ENCODE measurements around the gene BEAN1.

DNA sequence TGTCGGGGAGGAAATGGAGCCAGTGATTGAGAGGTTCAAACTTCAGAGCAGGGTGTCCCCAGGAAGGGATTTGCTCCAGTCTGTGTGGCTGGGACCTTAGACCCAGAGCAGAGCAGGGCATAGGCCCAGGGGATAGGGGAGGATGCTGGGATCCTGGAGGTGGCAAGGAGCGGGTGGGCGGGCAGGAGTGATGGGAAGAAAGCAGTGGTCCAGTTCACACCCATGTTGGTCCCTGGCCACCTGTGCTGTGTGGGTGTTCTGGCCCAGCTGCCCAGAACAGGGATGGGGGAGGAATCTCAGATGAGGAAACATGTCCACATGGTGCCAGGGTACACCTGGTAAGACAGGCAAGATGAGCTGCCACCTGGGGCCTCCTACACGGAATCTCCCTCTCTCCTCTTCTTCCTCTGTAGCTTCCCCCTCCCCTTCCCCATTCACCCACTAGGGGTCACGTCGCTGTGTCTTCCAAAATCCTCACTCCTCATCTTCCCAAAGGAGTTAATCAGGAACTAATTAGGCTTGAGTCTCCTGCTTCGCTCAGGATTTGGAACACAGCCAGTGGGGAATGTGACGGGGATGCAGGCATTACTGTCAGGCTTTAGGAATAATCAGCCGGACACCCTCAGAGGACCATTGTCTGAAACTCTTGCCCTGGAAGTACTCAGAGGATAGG lies 2.3 kb downstream of the BEAN1 start:
- no peak for TF ChIP-seq EZH2 (IDR thresholded peaks at IDR 0.05; ENCODE audit: low read length, unreplicated experiment)
- TF ChIP-seq, protein P1, sequence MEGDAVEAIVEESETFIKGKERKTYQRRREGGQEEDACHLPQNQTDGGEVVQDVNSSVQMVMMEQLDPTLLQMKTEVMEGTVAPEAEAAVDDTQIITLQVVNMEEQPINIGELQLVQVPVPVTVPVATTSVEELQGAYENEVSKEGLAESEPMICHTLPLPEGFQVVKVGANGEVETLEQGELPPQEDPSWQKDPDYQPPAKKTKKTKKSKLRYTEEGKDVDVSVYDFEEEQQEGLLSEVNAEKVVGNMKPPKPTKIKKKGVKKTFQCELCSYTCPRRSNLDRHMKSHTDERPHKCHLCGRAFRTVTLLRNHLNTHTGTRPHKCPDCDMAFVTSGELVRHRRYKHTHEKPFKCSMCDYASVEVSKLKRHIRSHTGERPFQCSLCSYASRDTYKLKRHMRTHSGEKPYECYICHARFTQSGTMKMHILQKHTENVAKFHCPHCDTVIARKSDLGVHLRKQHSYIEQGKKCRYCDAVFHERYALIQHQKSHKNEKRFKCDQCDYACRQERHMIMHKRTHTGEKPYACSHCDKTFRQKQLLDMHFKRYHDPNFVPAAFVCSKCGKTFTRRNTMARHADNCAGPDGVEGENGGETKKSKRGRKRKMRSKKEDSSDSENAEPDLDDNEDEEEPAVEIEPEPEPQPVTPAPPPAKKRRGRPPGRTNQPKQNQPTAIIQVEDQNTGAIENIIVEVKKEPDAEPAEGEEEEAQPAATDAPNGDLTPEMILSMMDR (conservative IDR thresholded peaks at IDR 0.05; ENCODE audit: low read depth, low read length): no peak

All from PC-3 (cell line).